Duodenal mucosa (tissue), 2 donors: ENCODE measurements around the gene GARNL3.

Experiments used
- H3K27ac ChIP-seq: one replicate; pipeline ENCODE4 v1.7.0; 2013; ENCODE audit warnings: low read depth, low read length
- H3K27me3 ChIP-seq, 2 donors: one replicate each; pipeline ENCODE4 v1.7.0; 2013; ENCODE audit warnings: low read length in 2 of 2, control low read depth in 1 of 2; ENCODE audit not compliant: insufficient read depth in 2 of 2, control insufficient read depth in 1 of 2
- H3K36me3 ChIP-seq, 2 donors: one replicate each; pipeline ENCODE4 v1.7.0; 2013; ENCODE audit warnings: low read length in 2 of 2, control low read depth in 1 of 2; ENCODE audit not compliant: insufficient read depth in 2 of 2, control insufficient read depth in 1 of 2
- H3K4me1 ChIP-seq, 2 donors: one replicate each; pipeline ENCODE4 v1.7.0; 2013; ENCODE audit warnings: low read length in 2 of 2, control low read depth in 1 of 2; ENCODE audit not compliant: insufficient read depth in 2 of 2, control insufficient read depth in 1 of 2
- H3K4me3 ChIP-seq, 2 donors: one replicate each; pipeline ENCODE4 v1.7.0; 2013; ENCODE audit warnings: low read length in 2 of 2, low read depth in 1 of 2
- H3K9ac ChIP-seq, 2 donors: one replicate each; pipeline ENCODE4 v1.7.0; 2013; ENCODE audit warnings: low read length in 2 of 2, low read depth in 1 of 2
- H3K9me3 ChIP-seq, 2 donors: one replicate each; pipeline ENCODE4 v1.7.0; 2013; ENCODE audit warnings: low read length in 2 of 2, control low read depth in 1 of 2; ENCODE audit not compliant: control insufficient read depth in 1 of 2

The GARNL3 gene

GRCh38 chr9:127390563-127390962, 126.0 kb downstream of the GARNL3 start:
- H3K4me1 ChIP-seq: peaks cover 24 to 29% of the 10 kb centered on the region in 2 donors
- H3K4me3 ChIP-seq: no peak overlapping the region
- no peak overlapping the region for H3K27ac ChIP-seq
- H3K27me3 ChIP-seq: no peaks in the 10 kb centered on the region
- no peaks in the 10 kb centered on the region for H3K9me3 ChIP-seq
- H3K9ac ChIP-seq: no peak overlapping the region
- H3K36me3 ChIP-seq: no peaks in the 10 kb centered on the region

- no peak overlapping the region for H3K4me3 ChIP-seq
- H3K9ac ChIP-seq: no peak overlapping the region
- H3K27ac ChIP-seq: no peak overlapping the region
- H3K36me3 ChIP-seq: no peaks in the 10 kb centered on the region
- peaks cover 30 to 37% of the 10 kb centered on the region in 2 donors for H3K4me1 ChIP-seq
- H3K9me3 ChIP-seq: no peaks in the 10 kb centered on the region
- no peaks in the 10 kb centered on the region for H3K27me3 ChIP-seq
These were observed 127.6 kb downstream of the GARNL3 start for GRCh38 chr9:127392166-127392565.

- H3K27me3 ChIP-seq: no peaks in the 10 kb centered on the region
- H3K4me3 ChIP-seq: no peak overlapping the region
- no peaks in the 10 kb centered on the region for H3K9me3 ChIP-seq
- H3K27ac ChIP-seq: no peak overlapping the region
- H3K9ac ChIP-seq: no peak overlapping the region
- H3K4me1 ChIP-seq: peaks cover 29 to 34% of the 10 kb centered on the region in 2 donors
- H3K36me3 ChIP-seq: no peaks in the 10 kb centered on the region
These were observed 128.4 kb downstream of the GARNL3 start for GRCh38 chr9:127392976-127393375.

- Histone ChIP-seq H3K4me3 (no peak overlapping the region), H3K27me3 (no peaks in the 10 kb centered on the region), H3K9ac (no peak overlapping the region), H3K9me3 (no peaks in the 10 kb centered on the region), H3K36me3 (no peaks in the 10 kb centered on the region), H3K4me1 (peaks cover 30 to 34% of the 10 kb centered on the region in 2 donors), H3K27ac (no peak overlapping the region)
These were observed 129.1 kb downstream of the GARNL3 start for GRCh38 chr9:127393645-127394044.

GRCh38 chr9:127395497-127396252, 131.1 kb downstream of the GARNL3 start:
- H3K9ac ChIP-seq: peak overlapping the region in 1 of 2 donors; percentile 56
- H3K27ac ChIP-seq: no peak overlapping the region
- peaks cover 18 to 19% of the 10 kb centered on the region in 2 donors for H3K4me1 ChIP-seq
- H3K9me3 ChIP-seq: no peaks in the 10 kb centered on the region
- H3K36me3 ChIP-seq: no peaks in the 10 kb centered on the region
- H3K4me3 ChIP-seq: peak overlapping the region; percentile 68 to 74
- no peaks in the 10 kb centered on the region for H3K27me3 ChIP-seq

- no peaks in the 10 kb centered on the region for H3K9me3 ChIP-seq
- no peak overlapping the region for H3K27ac ChIP-seq
- peaks cover 0 to 5% of the 10 kb centered on the region in 2 donors for H3K36me3 ChIP-seq
- peak overlapping the region; percentile 68 to 74 for H3K4me3 ChIP-seq
- peaks cover 16 to 18% of the 10 kb centered on the region in 2 donors for H3K4me1 ChIP-seq
- H3K9ac ChIP-seq: peak overlapping the region; percentile 30 to 56
- no peaks in the 10 kb centered on the region for H3K27me3 ChIP-seq
These were observed 131.8 kb downstream of the GARNL3 start for GRCh38 chr9:127396253-127396807.

- Histone ChIP-seq H3K27ac (peak within 1 kb of the TSS; percentile 76), H3K4me1 (peaks cover 16 to 18% of the 10 kb centered on the region in 2 donors)
These were observed 132.5 kb downstream of the GARNL3 start, which contains the start of gene SLC2A8 for GRCh38 chr9:127396808-127397645. TSS of gene SLC2A8 (plus strand) at chr9:127397169. CDS start at chr9:127397231, 62 bp downstream.

GRCh38 chr9:127397646-127398274, 133.2 kb downstream of the GARNL3 start:
- Histone ChIP-seq H3K9ac (peak overlapping the region; percentile 48 to 66), H3K4me3 (peak overlapping the region; percentile 69 to 76), H3K27me3 (no peaks in the 10 kb centered on the region), H3K36me3 (peaks cover 0 to 18% of the 10 kb centered on the region in 2 donors), H3K9me3 (no peaks in the 10 kb centered on the region), H3K4me1 (peaks cover 16 to 18% of the 10 kb centered on the region in 2 donors), H3K27ac (peak overlapping the region; percentile 76)

More at GRCh38 chr9:127396808-127397645, 132.5 kb downstream of the GARNL3 start, which contains the start of gene SLC2A8:
- no peaks in the 10 kb centered on the region for H3K9me3 ChIP-seq
- H3K9ac ChIP-seq: peak within 1 kb of the TSS; percentile 56 to 66
- H3K36me3 ChIP-seq: peaks cover 0 to 11% of the 10 kb centered on the region in 2 donors
- H3K27me3 ChIP-seq: no peaks in the 10 kb centered on the region
- peak within 1 kb of the TSS; percentile 69 to 76 for H3K4me3 ChIP-seq

GRCh38 chr9:127398275-127398647, 133.7 kb downstream of the GARNL3 start:
- H3K4me3 ChIP-seq: peak overlapping the region; percentile 69 to 76
- no peaks in the 10 kb centered on the region for H3K9me3 ChIP-seq
- H3K27ac ChIP-seq: no peak overlapping the region
- H3K9ac ChIP-seq: peak overlapping the region; percentile 48 to 66
- H3K27me3 ChIP-seq: no peaks in the 10 kb centered on the region
- H3K4me1 ChIP-seq: peaks cover 16 to 18% of the 10 kb centered on the region in 2 donors
- H3K36me3 ChIP-seq: peaks cover 0 to 18% of the 10 kb centered on the region in 2 donors
